ENCODE results near the gene NCKAP5.
"Not testable (repeated sequence)": the region's sequence is repeated elsewhere in the genome, so short reads cannot be mapped to it uniquely, and the experiment has no call there.

NCKAP5 gene

DNA sequence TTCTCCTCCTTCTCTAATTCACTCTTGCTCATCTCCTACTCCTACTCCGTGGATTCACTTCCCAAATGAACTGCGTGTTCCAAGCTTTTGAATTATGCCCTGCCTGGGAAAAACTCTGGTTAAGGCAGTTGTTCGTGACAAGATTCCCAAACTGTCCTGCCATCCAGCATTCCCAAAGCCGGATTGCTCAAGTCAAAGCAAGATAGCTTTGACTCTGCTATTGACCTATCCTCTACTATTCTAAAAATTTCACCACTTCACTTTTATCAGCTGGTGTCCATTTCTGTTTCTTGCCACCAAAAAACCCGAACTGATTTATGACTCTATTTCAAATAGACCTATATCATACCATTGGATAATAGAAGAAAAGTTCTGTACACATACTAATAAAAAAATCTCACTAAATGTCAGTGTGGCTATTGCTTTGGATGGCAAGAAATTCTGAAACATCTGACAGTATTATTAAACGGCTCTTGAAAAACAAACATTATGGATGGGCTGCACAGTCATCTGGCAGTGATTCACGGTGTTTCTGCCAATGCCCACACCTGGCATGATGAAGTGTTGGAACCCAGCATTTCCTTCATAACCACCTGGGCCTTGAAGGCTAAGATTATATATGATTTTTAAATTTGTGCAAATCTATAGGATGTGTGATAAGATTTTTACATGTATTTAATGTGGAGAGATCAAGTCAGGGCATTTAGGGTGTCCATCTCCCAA is 87.4 kb downstream of the NCKAP5 start:
- no peak for TF ChIP-seq JUND (IDR thresholded peaks at IDR 0.05; ENCODE audit: low read depth)
- no peak for DNase-seq (ENCODE audit: low read depth in 1 of 2, low spot score in 1 of 2)
- in situ Hi-C loops (cut with HindIII; ENCODE audit: low pct_unique_long_range_greater_than_20kb, low sequenced_read_pairs), result no loop called here

DNA sequence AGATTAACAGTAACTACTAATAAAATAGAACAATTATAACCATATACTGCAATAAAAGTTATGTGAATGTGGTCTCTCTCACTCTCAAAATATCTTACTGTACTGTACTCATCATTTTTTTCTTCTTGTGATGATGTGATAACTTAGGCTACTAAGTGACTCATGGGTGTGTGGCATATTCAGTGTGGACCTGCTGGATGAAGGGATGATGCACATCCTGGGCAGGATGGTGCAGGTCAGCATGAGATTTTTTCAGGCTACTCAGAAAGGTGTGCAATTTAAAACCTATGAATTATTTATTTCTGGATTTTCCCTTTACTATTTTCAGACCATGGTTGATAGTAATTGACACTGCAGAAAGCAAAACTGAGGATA is 90.7 kb downstream of the NCKAP5 start:
- DNase-seq (ENCODE audit: low read depth in 1 of 2, low spot score in 1 of 2), result no peak
- TF ChIP-seq JUND (IDR thresholded peaks at IDR 0.05; ENCODE audit: low read depth), result no peak
- in situ Hi-C loops (cut with HindIII; ENCODE audit: low pct_unique_long_range_greater_than_20kb, low sequenced_read_pairs), result no loop called here

DNA sequence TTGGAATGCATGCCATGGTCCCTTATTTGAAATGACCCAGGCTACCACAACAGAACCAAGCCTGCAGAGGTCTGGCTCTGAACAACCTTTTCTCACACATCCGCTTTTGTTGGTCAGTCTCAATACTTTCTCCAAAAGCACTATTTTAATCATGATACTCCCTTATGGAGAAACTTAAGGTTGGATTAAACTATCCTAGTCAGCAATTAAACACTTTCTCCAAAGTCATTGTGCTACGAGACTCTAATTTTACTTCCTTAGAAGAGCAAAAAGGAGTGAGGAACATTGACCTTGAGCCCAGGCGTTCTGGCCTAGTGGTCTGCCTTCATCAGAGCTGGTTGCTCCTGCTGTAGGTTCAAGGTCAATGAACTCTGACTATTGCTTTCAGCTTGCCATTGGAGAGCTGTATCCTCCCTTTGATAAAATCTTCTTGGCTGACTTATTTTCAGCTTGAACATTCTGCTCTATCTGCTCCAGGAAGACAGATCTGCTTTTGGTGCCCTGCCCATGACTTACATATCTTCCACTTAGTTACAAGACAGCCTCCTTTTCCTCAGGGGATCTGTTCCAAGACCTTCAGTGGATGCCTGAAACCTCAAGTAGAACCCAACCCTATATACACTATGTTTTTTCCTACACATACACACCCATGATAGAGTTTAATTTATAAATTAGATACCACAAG is 91.2 kb downstream of the NCKAP5 start:
- DNase-seq (ENCODE audit: low read depth in 1 of 2, low spot score in 1 of 2), result no peak
- no peak for TF ChIP-seq JUND (IDR thresholded peaks at IDR 0.05; ENCODE audit: low read depth)
- in situ Hi-C loops (cut with HindIII; ENCODE audit: low pct_unique_long_range_greater_than_20kb, low sequenced_read_pairs), result no loop called here

DNA sequence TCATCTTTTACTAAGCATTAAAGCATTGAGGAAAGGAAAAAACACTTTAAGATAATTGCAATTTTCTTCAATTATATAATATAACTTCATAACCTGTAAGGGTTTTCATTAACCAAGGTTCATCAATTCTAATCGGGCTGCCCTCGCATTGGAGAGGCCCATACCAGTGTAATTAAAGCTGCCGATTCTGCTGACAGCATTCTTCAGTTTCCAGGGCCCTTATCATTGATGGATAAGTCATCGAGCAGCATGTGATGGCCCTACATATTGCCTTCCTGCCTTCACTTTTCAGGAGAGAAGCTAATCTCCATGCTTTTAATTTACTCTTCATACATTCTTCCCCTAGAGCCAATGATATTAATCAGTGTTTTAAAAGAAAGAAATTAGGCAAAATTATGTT is 92.0 kb downstream of the NCKAP5 start:
- in situ Hi-C loops (cut with HindIII; ENCODE audit: low pct_unique_long_range_greater_than_20kb, low sequenced_read_pairs), result no loop called here
- no peak for DNase-seq (ENCODE audit: low read depth in 1 of 2, low spot score in 1 of 2)
- TF ChIP-seq JUND (IDR thresholded peaks at IDR 0.05; ENCODE audit: low read depth), result no peak

DNA sequence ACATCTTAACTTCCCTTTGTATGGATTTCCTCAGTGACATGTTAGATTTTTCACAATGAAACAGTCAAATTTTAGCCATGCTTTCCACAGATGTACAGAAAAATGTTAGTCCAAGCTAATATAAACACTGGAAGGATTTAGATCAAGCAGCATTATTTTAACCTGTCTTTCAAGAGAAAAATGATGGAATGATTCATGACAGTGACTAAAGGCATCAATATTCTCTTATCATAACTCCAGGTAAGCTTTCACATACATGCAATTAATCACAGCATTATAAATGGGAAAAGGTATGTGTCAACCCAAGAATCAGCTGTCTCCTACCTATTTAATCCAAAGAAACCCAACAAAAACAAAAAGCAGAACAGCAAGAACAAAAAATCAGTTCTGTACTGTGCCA is 92.7 kb downstream of the NCKAP5 start:
- in situ Hi-C loops (cut with HindIII; ENCODE audit: low pct_unique_long_range_greater_than_20kb, low sequenced_read_pairs), result no loop called here
- no peak for TF ChIP-seq JUND (IDR thresholded peaks at IDR 0.05; ENCODE audit: low read depth)
- DNase-seq (ENCODE audit: low read depth in 1 of 2, low spot score in 1 of 2), result no peak

DNA sequence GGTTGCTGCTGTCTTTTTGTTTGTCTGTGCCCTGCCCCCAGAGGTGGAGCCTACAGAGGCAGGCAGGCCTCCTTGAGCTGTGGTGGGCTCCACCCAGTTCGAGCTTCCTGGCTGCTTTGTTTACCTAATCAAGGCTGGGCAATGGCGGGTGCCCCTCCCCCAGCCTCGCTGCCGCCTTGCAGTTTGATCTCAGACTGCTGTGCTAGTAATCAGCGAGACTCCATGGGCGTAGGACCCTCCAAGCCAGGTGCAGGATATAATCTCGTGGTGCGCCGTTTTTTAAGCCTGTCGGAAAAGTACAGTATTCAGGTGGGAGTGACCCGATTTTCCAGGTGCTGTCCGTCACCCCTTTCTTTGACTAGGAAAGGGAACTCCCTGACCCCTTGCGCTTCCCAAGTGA is 97.8 kb downstream of the NCKAP5 start:
- DNase-seq (ENCODE audit: low read depth in 1 of 2, low spot score in 1 of 2); in situ Hi-C loops (cut with HindIII; ENCODE audit: low pct_unique_long_range_greater_than_20kb, low sequenced_read_pairs): not testable (repeated sequence)

DNA sequence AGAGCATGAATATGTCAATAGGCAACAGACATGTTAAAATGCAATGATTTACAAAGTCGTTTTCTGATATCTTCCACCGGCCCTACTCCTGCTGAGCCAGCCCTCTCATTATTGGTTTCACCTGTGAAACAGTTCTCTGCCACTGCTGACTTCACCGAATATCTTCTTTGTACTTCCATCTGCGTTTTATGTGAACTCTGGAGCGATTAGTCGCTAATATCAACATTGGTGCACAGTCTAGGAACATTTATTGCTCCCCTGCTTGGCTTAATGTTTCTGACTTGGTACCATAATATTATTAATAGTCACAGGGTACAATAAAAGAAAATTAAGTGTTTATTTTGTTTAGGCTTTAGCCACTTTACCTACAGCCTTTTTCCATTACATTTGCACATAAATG is 105.5 kb downstream of the NCKAP5 start:
- in situ Hi-C loops (cut with HindIII; ENCODE audit: low pct_unique_long_range_greater_than_20kb, low sequenced_read_pairs), result no loop called here
- no peak for DNase-seq (ENCODE audit: low read depth in 1 of 2, low spot score in 1 of 2)
- TF ChIP-seq JUND (IDR thresholded peaks at IDR 0.05; ENCODE audit: low read depth), result no peak

DNA sequence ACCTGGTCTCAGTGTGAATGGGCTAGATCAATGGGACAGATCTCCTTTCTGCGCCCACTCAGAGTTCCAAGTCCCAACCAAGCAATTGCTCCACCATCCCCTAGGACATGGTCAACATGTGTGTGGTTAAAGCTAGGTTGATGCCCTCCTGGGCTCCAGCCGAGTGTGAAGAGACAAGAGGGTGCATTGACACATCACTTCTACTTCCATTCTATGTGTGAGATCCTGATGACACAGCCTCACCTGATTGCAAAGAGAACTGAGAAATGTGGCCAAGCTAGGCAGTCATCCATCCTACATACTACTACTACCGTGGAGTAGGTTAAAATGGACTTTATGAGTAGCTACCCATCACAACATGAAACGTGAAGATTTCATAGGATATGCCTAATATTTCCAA is 106.8 kb downstream of the NCKAP5 start:
- in situ Hi-C loops (cut with HindIII; ENCODE audit: low pct_unique_long_range_greater_than_20kb, low sequenced_read_pairs), result no loop called here
- no peak for DNase-seq (ENCODE audit: low read depth in 1 of 2, low spot score in 1 of 2)
- no peak for TF ChIP-seq JUND (IDR thresholded peaks at IDR 0.05; ENCODE audit: low read depth)

DNA sequence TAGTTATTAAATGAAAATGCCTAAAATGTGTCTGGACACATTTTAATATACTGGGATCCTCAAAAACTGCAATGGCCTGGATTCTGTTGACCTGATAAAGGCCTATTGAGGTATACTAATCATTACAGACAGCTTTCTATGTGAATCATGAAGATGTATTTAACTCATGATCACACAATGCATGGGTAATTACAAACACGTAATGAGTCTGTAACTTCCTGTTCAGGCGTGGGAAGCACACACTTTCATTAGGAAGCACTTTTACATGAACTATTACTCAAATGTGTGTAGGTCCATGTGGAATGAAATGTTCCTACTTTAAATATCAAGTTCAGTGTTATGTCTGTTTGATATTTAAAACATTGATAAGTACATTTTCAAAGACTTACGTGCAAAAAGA is 108.7 kb downstream of the NCKAP5 start:
- no peak for TF ChIP-seq JUND (IDR thresholded peaks at IDR 0.05; ENCODE audit: low read depth)
- no peak for DNase-seq (ENCODE audit: low read depth in 1 of 2, low spot score in 1 of 2)
- in situ Hi-C loops (cut with HindIII; ENCODE audit: low pct_unique_long_range_greater_than_20kb, low sequenced_read_pairs), result no loop called here

DNA sequence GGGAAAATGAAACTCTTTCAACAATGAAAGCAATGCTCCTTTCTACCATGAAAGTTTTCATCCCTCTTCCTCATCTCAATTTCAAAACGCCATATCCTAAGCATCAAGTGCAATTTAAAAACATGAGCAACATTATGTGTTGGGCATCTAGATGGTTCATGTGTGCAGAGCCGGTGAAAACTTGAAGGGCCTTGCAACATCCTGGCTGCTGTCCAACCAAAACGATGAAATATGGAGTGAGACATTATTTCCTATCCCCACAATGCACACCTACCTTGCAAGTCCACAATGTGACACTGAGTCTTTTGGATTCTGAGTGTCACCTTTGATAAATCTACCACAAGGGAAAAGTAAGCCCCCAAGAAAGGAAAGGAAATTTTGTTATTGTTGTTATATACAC is 110.0 kb downstream of the NCKAP5 start:
- DNase-seq (ENCODE audit: low read depth in 1 of 2, low spot score in 1 of 2), result no peak
- in situ Hi-C loops (cut with HindIII; ENCODE audit: low pct_unique_long_range_greater_than_20kb, low sequenced_read_pairs), result no loop called here
- TF ChIP-seq JUND (IDR thresholded peaks at IDR 0.05; ENCODE audit: low read depth), result no peak

DNA sequence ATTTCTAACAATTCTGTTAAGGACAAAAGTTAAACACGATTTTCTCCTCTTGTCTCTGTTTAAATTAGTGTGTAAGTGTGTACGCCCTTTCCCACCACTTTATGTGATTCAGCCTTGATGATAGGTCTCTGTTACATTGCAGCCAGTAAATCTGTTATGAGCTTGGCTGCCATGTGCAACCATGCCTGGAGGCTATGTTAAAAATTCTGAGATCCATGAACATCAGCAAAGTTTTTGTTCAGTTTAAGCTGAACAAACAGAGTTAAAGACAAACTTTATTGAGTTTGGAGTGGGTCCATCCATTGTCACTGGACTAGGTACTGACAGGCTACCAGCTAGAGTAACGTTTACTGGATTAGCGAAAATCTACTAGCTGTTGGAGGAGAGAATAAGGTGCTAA is 110.4 kb downstream of the NCKAP5 start:
- TF ChIP-seq JUND (IDR thresholded peaks at IDR 0.05; ENCODE audit: low read depth), result no peak
- no peak for DNase-seq (ENCODE audit: low read depth in 1 of 2, low spot score in 1 of 2)
- in situ Hi-C loops (cut with HindIII; ENCODE audit: low pct_unique_long_range_greater_than_20kb, low sequenced_read_pairs), result no loop called here

DNA sequence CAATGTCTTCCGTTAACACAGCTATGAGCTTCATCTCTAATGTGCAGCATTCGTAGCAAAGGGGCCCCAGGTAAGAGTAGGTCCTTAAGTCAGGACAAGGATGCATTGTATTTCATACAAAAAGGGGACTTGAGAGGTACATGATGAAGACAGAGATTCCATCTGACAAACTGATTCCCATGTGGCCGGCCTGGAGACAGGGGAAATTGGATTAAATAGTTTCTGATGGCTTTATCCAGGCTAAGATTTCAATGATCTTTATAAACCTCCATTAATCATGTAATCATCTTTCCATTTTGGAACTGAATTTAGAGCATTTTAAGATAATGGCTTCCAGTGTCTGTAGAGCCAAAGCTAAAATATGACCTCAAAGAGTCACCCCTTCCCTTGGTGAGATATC is 111.3 kb downstream of the NCKAP5 start:
- TF ChIP-seq JUND (IDR thresholded peaks at IDR 0.05; ENCODE audit: low read depth), result no peak
- in situ Hi-C loops (cut with HindIII; ENCODE audit: low pct_unique_long_range_greater_than_20kb, low sequenced_read_pairs), result no loop called here
- DNase-seq (ENCODE audit: low read depth in 1 of 2, low spot score in 1 of 2), result no peak

DNA sequence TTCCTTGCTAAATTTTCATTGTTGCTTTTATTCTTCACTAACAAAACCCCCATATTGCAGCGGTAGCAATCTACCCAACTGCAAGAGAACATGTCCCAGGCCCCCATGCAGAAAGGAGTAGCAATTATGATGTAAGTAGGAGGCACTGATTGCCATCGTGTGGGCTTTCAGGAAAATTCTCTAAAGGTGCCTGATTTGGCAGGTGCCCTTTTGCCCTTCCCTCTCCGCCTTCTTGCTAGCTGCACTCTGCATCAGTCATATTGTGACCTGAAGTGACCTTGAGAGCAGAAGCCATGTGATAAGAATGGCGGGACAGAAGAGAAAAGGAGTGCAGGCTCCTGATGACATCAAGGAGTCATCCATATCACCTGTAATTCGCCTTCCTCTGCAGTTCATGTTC is 112.1 kb downstream of the NCKAP5 start:
- TF ChIP-seq JUND (IDR thresholded peaks at IDR 0.05; ENCODE audit: low read depth), result no peak
- in situ Hi-C loops (cut with HindIII; ENCODE audit: low pct_unique_long_range_greater_than_20kb, low sequenced_read_pairs), result no loop called here
- DNase-seq (ENCODE audit: low read depth in 1 of 2, low spot score in 1 of 2), result no peak

DNA sequence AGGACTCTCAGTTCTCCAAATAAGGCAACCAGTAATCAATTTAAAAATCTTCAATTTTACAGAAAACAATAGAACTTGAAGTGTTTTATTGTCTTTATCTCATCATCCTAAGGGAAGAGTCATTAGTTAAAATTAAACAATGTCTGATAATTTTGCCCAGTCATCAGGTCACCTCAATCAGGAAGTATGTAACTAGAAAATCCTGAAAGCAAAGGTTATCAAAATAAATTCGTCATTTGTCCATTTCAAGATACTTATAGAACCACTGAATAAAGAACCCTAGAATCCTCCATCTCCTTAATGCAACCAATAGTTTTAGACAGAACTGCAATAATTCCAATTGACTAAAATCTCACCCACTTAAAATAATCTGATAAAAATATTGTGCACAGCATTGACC is 115.2 kb downstream of the NCKAP5 start:
- in situ Hi-C loops (cut with HindIII; ENCODE audit: low pct_unique_long_range_greater_than_20kb, low sequenced_read_pairs), result no loop called here
- DNase-seq (ENCODE audit: low read depth in 1 of 2, low spot score in 1 of 2), result no peak
- TF ChIP-seq JUND (IDR thresholded peaks at IDR 0.05; ENCODE audit: low read depth), result no peak
